22Rv1 (cell line): ENCODE data around the gene MPZL1.

Source experiments
- H3K27ac ChIP-seq: fragments of 450-650 bp; 2 replicates; pipeline ENCODE4 v1.5.1; 2017
- CTCF ChIP-seq: fragments of 450-650 bp; IDR thresholded peaks from 2 replicates; pipeline ENCODE4 v1.5.1; 2017; ENCODE audit warnings: mild to moderate bottlenecking
- ZFX ChIP-seq: fragments of 450-650 bp; IDR thresholded peaks from 2 replicates; pipeline ENCODE4 v1.6.1; 2017; ENCODE audit warnings: antibody characterized with exemption, borderline replicate concordance

Gene MPZL1

GRCh38 chr1:167751676-167752075, 29.9 kb downstream of the MPZL1 start:
- no peak overlapping the region for H3K27ac ChIP-seq
- TF ChIP-seq ZFX (no peak), CTCF (no peak)

GRCh38 chr1:167752219-167752985, 30.6 kb downstream of the MPZL1 start:
- no peak overlapping the region for H3K27ac ChIP-seq
- TF ChIP-seq CTCF (no peak), ZFX (no peak)

- TF ChIP-seq ZFX (no peak), CTCF (no peak)
- no peak overlapping the region for H3K27ac ChIP-seq
Measured at GRCh38 chr1:167755654-167756053, 33.9 kb downstream of the MPZL1 start.

GRCh38 chr1:167756730-167757405, 35.1 kb downstream of the MPZL1 start:
- TF ChIP-seq ZFX, result no peak
- TF ChIP-seq CTCF, result no peak
- H3K27ac ChIP-seq, result no peak overlapping the region

- H3K27ac ChIP-seq, result no peak overlapping the region
- TF ChIP-seq CTCF (no peak), ZFX (no peak)
Measured at GRCh38 chr1:167757433-167758309, 35.9 kb downstream of the MPZL1 start.

GRCh38 chr1:167761400-167761799, 39.6 kb downstream of the MPZL1 start:
- TF ChIP-seq CTCF (no peak), ZFX (no peak)
- H3K27ac ChIP-seq, result no peak overlapping the region
